ENCODE measurements around the gene P2RX6.
A peak's percentile ranks its signal among the peaks of the same experiment; 100 is the strongest.
"Not testable (repeated sequence)": the region's sequence is repeated elsewhere in the genome, so short reads cannot be mapped to it uniquely, and the experiment has no call there.

Gene P2RX6

DNA sequence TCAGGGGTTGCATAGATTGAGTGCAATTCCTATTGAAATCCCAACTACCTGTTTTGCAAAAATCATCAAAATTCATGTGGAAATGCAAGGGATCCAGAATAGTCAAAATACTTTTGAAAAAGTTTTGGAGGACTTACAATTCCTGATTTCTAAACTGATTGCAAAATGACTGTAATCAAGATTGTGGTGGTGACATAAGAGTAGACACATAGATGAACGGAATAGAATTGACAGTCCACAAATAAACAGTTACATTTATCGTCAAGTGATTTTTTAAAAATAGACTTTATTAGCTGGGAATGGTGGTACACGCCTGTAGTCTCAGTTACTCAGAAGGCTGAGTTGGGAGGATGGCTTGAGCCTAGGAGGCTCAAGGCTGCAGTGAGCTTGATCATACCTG lies 20.0 kb downstream of the P2RX6 start:
- DNase-seq: no peak

DNA sequence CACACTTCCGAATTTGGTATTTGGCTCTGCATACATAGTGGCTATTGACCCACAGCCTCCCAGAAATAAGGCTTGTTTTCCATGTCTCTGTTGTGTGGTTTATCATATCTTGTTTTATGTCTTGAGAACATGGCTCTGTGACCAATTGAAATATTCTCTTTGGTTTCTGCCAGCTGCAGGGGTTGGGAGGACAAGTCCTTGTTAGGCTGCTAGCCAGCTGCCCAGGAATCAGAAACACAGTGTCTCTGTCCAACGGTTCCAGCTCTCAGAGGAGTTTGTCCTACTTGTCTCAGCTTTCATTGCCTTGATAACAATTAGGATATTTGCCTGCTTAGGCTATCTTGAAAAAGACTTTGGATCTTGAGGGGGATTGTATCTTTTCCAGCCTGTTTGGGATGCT lies 23.4 kb downstream of the P2RX6 start:
- no peak for DNase-seq

DNA sequence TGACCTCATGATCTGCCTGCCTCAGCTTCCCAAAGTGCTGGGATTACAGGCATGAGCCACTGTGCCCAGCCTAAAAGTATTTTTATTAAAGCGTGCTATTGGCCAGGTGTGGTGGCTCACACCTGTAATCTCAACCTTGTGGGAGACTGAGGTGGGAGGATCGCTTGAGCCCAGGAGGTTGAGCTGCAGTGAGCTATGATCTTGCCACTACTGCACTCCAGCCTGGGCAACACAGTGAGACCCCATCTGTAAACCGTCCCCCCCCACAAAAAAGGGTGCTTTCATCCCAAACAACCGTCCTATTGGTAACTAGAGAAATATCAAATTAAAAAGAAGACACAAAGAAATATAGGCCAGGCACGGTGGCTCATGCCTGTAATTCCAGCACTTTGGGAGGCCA lies 24.2 kb downstream of the P2RX6 start:
- DNase-seq: not testable (repeated sequence)

DNA sequence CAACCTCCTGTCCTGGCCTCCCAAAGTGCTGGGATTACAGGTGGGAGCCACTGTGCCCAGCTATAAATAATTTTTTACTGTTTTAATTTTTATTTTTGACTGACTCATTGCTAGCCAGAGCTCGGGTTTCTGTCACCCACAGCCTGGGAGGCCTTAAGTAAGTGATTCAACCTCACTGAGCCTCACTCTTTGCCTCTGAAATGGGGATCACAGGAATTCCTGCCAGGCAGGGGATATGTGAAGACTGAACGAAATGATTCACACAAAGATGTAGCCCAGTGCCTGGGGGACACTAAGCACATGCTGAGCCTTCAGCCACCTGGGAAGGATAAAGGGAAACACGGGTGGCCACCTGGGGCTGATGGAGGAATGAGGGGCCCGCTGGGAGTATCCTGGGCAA lies 27.0 kb downstream of the P2RX6 start:
- no peak for DNase-seq

DNA sequence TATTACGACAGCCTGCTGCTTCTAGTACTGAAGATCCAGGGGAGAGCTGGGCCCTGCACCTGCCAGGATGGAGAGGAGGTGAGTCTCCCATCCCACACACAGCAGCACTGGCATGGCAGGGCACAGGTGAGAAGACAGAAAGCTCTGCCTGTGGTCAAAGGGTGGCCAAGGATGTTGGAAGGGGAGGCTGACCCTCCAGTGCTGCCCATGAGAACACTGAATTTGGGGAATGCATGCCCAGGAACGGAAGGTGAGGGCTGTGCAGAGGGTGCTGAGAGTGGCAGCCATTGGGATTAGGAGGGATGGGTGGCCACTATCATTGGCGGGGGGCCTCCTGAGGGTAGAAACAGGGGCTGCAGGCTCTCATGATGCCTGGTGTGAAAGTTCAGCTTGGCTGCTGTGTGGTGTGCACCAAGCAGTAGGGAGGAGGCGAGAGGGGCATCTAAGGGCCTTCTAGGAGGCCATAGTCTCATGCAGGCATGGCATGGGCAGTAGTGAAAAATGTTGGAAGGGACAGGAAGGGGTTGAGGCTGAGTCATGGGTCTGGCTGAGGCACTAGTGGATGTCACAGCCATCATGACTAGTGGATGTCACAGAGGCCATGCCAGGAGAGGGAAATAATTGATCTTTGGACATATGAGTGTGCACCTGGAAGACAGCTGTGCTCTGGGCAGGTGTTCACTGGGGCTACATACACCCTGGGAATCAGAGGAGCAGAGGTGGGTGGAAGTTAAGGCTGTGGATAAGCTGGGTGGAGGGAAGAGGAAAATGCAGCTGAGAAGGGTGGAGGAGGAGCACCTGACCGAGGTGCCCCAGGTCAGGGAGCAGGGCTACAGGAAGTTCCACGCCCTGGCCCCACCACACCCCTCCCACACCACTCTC lies 28.3 kb downstream of the P2RX6 start:
- no peak for DNase-seq

DNA sequence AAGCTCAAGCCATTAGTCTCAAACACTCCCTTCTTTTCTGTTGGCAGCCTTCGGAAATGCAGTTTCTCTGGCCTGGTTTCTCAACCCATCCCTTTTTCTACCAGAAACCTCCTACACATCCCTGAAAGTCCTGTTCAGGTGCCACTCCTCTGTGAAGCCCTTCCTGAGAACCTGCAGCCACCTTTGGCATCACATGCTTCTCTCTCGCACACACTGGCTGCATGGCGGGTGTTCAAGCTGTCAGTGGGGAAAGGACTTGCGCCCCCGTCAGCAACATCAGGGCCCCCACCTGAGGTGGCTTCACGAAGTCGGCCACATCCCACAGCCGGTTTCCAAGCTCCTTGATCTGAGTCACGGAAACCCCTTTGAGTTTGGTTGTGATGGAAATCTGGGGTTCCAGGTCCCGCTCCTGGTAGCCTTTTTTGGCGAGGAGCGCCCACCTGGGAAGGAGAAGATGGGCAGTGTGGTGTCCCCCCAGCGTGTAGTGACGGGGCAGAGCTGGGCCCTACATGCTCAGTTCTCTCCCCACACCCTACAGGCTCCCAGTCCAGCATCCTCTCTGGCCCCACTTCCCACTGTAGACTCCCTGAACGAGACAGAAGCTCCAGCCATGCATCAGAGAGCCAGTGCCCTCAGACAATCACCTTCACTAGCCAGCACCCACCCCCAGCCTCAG lies 29.0 kb downstream of the P2RX6 start:
- no peak for DNase-seq

DNA sequence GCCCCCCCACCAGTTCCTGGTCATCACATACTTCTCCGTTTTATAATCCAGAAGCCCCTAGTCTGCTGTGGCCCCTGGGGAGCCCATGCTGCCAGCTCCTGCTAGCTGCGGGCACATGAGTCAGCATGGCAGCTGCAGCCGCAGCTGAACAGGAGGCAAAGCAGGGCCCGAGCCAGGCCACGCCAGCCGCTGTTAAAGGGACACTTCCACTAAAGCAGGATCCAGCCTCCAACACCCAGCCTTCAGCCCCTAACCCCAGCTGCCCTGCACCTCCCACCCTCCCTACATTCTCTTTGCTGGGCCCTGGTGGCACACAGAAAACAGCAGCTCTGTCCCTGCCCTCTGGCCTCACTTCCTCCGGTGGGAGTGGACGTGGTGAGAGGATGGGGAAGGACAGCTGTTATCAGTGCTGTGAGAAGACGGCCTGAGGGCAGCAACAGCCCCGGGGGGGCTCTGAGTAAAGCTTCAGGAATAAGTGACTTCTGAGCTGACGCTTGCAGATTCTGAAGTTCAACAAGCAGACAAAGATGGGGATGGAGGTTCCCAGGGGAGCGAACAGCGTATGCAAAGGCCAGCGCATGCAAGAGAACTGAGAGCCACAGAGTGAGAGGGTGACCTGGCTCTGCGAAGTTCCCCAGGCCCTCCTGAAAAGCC lies 30.1 kb downstream of the P2RX6 start:
- DNase-seq: no peak

DNA sequence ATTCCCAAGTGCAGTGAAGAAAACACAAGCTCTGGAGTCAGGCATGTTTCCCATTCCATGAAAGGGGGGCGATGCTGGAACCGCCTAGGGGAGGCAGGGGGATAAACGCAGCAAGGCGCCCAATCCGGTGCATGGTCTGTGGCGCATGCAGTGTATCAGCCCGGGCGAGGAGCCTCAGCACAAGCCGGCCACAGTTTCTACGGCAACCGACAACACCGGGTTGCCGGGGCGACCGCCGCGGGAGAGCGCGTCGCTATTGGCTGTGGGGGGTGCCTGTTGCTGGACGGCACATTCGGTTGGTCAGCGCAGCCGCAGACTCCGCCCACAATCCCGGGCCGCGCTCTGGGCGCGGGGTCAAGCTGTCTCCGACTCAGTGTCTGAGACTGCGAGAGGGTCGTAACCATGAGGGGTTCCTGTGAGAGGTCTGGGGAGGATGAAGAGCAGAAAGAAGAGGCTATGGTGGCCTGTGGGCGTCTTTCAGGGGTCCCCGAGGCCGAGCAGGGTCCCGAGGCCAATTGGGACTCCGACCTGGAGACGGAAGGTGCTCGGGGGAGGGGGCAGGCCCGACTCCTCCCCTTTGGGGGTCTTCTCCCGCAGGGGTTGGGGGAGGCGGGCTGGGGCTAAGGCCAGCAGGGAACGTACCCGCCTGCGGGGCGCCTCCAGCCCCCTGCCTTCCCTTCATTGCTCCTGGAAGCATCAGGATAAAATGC lies 30.8 kb downstream of the P2RX6 start, which contains the start of gene LRRC74B:
TSS of gene LRRC74B (plus strand) at position 362 of the 710 bp plus-strand sequence. CDS start at position 403, 41 bp downstream.
- DNase-seq: peak; percentile 91

DNA sequence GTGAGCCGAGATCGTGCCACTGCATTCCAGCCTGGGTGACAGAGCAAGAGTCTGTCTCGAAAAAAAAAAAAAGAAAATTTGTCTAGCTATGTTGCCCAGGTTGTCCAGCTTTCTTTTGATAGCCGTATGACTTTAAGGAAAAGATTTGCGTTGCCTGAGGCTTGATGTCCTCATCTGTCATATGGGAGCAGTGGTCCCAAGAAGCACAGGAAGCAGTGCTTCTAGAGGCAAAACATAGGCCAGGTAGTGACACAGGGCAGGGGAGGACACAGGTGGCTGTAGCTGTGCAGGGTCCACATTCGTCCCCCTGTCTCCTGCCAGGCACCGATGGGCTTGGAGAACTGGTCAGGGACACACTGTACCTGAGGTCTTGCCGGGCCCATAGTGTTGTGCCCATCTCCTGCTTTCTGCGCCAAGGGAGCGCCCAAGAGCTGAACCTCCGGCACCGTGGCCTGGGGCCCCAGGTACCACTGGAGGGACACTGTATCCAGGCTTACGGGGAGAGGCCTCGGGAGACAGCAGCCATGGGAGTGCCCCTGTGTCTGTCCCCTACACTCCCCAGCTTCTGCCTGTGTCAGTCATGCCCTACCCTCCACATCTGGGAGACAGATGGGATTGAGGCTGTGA lies 32.2 kb downstream of the P2RX6 start:
- DNase-seq: no peak

DNA sequence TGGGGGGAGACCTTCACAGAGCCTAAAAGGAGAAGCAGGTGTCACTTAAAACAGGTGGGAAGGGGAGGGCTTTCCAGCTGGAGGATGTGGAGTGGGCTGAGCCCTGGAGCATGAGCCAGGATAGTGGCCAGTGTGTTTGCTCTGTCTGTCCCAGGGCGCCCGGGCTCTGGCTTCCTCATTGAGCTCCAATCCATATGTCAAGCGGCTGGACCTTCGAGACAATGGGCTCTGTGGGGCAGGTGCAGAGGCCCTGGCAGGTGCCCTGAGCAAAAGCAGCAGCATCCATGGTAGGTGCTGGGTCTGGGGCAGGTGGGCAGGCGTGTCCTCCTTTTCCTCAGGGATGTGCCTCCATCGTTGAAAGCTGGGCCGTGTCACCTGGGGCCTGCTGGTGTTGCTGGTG lies 32.8 kb downstream of the P2RX6 start:
- DNase-seq: no peak

DNA sequence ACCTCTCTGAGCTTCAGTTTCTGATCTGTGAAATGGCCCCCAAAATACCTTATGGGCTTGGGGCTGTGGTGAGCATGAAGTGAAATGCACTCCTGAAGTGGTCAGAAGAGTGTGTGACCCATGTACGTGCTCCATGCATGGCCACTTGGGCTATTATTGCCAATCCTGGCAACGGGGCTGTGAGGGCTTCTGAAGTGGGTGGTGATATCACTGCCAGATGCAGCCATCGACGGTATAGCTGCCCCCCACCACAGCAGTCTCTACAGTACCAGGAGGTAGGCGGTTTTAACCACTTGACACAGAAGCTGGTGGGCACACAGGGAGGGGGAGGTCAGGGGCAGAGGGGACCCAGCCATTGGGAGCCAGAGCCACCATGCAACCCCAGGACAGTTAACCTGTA lies 33.5 kb downstream of the P2RX6 start:
- DNase-seq: not testable (repeated sequence)

DNA sequence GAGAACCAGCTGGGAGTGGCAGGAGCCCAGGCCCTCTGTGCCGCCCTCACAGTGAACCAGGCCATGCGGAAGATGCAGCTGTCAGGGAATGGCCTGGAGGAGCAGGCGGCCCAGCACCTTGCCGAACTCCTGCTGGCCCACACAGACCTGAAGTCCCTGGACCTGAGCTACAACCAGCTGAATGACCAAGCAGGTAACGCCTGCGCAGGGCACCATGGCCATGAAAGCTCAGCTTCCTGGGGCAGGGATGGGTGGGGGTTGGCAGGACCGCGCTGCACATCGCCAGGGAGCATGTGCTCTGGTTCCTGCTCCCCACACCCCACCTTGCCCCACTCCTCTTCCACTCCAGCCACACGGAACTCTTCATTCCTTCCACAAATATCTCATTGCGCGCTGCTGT lies 34.0 kb downstream of the P2RX6 start:
- DNase-seq: not testable (repeated sequence)

DNA sequence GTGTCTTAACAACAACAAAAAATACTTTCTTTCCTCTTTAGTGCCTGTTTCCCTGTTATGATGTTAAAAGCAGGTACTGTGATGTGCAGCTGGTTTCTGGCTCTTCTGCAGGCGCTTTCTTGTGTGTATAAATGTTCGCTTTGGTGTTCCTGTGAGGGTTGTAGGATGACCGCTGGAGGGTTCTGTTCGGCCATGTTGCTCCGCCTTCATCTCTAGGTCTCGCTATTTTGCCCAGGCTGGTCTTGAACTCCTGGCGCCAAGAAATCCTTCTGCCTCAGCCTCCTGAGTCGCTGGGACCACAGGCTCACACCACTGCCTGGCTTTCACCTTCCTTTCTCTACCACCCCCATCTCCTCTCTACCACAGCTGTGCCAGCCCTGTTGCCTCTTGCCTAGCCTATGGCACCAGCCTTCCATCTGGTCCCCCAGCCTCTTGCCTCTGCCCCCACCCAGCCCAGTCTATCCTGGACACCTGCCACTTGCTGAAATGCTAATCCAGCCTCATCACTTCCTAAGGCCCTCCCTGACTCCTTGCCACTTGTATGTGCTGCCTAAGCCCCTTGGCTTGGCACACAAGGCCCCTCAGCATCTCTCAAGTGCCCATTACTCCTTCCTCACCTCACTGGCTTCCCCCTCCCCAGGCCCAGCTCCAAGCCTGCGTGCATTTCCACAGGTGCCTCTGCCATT lies 36.3 kb downstream of the P2RX6 start:
- DNase-seq: no peak

DNA sequence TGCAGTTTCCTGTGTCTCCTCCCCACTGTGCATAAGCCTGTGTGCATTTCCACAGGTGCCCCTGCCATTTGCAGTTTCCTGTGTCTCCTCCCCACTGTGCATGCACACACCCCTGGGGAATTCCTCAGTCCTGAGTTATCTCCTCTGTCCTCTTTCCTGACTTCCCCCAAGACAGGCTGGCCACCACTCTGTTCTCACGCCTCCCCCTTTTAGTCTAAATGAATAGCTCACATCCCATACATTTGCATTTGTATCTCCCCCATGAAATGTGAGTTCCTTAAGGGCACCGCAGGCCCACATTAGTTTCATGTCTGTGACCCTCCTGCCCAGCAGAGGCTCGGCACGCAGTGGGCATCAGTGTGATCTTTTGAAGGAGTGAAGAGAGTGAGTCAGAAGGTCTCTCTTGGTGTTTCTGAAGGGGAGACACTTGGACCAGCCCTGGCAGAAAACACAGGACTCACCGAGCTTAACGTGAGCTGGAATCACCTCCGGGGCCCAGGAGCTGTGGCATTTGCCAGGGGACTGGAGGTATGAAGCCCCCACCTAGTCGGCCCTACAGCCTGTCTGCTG lies 37.0 kb downstream of the P2RX6 start:
- DNase-seq: no peak

DNA sequence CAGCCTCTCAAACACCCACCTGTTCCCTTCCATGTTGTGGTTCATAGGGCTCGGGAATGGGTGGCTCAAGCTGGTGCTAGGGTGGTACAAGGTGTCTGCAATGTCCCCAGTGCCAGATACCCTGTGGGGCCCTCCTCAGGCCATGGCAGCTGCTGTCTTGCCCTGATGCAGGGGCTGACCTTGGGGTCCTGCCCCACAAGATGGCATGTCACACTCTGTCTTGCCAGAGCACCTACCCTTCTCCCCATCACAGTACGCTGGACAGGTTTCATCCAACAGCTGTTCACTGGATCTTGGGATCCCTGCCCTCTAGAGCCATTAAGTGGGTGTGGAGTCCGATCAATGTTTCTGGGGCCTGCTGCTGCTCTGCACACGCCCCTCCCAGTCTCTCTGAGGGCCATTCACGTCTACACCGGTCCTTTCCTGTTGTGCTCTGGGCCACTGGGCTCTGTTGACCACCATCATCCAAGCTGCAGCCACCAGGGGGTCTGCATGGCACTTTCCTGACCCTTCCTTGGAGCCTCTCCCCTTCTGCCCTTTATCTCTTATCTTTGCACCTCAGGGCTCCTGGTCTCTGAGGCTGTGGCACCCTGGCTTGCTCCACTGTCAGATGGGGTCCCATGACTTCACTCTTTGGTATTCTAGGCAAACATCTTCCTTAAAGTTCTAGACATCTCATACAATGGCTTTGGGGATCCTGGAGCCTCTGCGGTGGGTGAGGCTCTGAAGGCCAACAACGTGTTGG lies 37.9 kb downstream of the P2RX6 start:
- no peak for DNase-seq

DNA sequence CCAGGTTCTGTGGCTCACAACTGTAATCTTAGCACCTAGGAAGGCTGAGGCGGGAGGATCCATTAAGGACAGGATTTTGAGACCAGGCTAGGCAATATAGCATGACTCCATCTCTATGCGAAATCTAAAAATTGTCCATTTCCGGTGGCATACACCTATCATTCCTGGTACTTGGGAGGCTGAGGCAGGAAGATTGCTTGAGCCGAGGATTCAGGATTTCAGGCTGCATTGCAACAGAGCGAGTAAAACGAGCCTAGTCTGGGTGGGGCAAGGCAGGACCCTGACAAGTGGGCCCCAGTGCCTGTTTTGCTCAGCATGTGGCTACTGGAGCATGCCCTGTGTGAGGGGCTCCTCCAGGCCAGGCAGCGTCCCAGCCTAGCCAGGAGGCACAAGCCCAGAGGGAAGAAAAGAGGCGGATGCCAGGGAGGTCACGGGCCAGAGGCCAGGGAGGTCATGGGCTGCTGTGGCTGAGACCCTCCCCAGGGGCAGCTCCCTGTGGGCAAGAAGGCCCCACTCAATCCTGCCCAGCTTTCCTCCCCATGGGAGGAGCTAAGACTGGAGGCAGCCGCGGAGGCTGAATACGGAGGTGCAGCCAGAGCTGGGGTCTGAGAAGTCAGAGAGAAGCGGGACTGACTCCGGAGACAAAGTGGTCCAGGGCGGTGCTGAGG lies 39.2 kb downstream of the P2RX6 start:
- no peak for DNase-seq

DNA sequence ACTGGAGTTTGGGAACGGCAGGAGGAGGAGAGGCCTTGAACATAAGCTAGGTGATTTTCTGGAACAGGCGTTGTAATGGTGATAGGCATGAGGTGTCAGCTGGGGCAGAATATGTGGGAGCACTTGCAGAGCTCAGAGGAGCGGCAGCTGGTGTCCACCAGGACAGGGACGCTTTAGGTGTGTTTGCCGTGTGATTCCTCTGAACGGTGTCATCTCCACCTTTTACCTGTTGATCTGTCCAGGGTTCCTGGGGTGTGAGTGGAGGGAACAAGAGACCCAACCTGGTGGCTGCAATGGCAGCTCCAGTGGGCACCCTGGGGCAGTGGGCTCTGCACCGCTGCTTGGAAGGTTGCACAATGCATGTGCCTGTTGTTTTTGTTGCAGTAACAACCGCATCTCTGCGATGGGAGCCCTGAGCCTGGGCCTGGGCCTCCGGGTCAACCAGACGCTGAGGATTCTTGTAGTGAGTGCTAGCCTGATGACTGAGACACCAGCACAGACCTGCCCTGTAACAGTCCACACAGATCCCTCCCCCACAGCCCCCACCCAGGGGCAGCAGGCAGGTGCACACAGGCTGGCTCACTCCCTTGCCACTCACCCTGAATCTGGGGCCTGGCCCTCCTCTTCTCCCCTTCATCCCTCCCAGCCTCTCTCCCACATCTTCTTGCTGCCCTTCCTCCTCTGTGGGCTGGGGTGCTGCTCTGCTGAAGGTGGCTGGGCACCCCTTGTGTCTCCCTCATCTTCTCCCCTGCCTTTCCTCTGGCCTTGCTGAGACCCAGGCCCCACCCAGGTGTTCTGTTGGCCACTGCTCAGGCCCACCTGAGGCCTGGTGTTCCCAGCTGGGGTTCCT lies 40.0 kb downstream of the P2RX6 start:
- DNase-seq: no peak

DNA sequence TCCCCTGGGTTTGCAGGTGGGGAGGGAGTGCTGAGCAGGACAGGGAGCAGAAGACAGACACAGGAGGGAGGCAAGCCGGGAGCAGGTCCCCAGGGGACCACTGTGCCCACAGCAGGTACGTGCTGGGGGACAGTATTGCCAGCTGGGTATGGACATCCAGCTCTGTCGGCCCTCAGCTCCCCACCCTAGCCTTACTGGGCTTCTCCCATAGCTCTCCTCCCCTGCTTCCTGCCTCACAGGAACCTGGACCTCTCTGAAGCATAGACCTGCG lies 40.5 kb downstream of the P2RX6 start:
- no peak for DNase-seq

DNA sequence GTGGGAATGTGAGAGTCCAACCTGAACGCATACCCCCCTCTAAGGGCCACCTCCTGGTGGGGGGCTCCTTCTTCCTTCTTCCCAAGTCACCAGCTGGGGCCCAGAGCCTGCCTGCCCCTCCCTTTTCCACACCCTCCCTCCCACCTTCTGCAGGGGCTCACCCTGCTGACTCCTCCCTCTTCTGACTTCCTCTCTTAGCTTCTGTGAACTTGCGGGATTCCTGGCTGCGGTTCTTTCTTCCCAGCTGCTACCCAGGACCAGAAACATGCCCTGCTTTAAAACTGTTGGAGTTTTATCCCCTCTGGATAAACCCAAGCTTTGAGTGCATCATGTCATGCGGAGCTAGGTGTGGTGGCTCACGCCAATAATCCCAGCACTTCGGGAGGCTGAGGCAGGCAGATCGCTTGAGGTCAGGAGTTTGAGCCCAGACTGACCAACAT lies 40.9 kb downstream of the P2RX6 start:
- DNase-seq: no peak

DNA sequence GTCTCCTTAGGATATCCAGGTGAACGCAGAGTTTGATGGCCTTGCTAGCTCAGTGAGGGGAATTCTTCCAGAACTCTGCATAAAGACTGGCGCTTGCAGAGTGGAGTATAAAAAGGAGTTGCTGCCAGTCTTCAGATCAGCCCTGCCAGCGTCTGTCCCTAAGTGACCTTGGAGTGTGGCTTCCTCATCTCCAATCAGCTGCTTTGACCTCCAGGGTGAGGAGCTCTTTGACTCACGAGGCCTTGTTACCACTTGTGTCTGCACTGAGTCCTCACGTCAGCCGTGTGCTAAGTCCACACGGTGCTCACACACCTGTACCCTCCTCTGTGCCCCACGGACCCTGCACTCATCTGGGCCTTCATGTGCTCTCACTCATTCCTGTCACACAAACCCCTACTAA lies 45.4 kb downstream of the P2RX6 start:
- DNase-seq: not testable (repeated sequence)
